SJSA1 (cell line): ENCODE results near the gene RASGRP2. TPM values are rescaled to one million over a fixed set of nuclear protein-coding genes. Genes with fewer than 3 reads are reported as not detected.

ENCODE experiments used
- DNase-seq, 2 experiments: peaks; one replicate each; pipeline ENCODE4 v3.0.0-alpha.2; 2015 to 2020; ENCODE audit warnings: low spot score in 2 of 2, low read depth in 1 of 2
- H3K27ac ChIP-seq: fragments of 250-450 bp; sonication (Bioruptor Pico); 2 replicates; pipeline ENCODE4 v1.5.1; 2020; ENCODE audit warnings: mild to moderate bottlenecking, moderate library complexity
- H3K27me3 ChIP-seq: fragments of 250-450 bp; sonication (Bioruptor Pico); replicated peaks from 2 replicates; pipeline ENCODE4 v1.5.1; 2020; ENCODE audit warnings: mild to moderate bottlenecking, moderate library complexity
- H3K36me3 ChIP-seq: fragments of 250-450 bp; sonication (Bioruptor Pico); 2 replicates; pipeline ENCODE4 v1.5.1; 2020; ENCODE audit warnings: mild to moderate bottlenecking
- H3K4me1 ChIP-seq: fragments of 250-450 bp; sonication (Bioruptor Pico); replicated peaks from 2 replicates; pipeline ENCODE4 v1.6.1; 2021; ENCODE audit warnings: mild to moderate bottlenecking
- H3K4me3 ChIP-seq: fragments of 250-450 bp; sonication (Bioruptor Pico); 2 replicates; pipeline ENCODE4 v1.5.1; 2020; ENCODE audit warnings: mild to moderate bottlenecking
- H3K9me3 ChIP-seq: fragments of 250-450 bp; sonication (Bioruptor Pico); replicated peaks from 2 replicates; pipeline ENCODE4 v1.5.1; 2020; ENCODE audit warnings: mild to moderate bottlenecking
- total RNA-seq: library from RNA; depleted of rRNA; stranded (reverse); fragments of >200 nt; shearing (Covaris generic); gene quantifications from 2 replicates; pipeline ENCODE4 v1.2.3, GENCODE V29; 2014

The RASGRP2 gene
- total RNA-seq, 1 experiment from 2014 or later: 0.08 TPM

DNA sequence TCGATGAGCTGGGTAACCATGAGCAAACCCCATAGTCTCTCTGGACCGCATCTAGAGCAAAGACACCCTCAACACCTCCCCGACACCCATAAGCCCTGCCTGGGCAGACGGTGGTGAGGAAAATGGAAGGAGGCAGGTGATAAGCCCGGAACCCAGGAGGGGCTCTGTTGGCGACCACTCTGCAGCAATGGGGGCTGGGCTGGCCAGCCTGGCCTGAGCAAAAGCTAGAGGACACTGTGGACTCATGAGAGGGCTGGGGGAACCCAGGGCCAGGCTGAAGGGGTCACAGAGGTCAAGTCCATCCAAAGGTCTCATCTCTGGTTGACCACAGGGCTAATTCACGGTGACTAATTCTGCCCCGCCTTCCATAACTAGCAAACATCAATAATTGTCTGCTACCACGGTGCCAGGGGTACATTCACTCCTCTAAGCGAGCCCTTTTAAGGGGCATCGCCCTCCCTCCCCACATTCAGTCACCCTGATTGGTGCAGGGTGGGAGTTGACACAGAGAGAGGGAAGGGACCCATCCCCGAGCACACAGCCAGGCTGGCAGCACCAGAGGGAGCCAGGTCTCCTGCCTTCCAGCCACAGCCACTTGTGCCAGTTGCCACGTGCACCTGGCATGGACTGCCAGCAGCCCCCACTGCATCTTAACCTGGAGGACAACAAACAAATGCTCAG, 11.9 kb upstream of the RASGRP2 start:
- no peaks in the 10 kb centered on the region for H3K9me3 ChIP-seq
- no peak for DNase-seq
- no peaks in the 10 kb centered on the region for H3K27me3 ChIP-seq
- H3K4me1 ChIP-seq: 0 out of 2 replicates have a peak, but pooled peaks cover 9% of the 10 kb centered on the region
- H3K27ac ChIP-seq: no peak overlapping the region
- H3K36me3 ChIP-seq: peaks cover 13% of the 10 kb centered on the region
- no peak overlapping the region for H3K4me3 ChIP-seq

DNA sequence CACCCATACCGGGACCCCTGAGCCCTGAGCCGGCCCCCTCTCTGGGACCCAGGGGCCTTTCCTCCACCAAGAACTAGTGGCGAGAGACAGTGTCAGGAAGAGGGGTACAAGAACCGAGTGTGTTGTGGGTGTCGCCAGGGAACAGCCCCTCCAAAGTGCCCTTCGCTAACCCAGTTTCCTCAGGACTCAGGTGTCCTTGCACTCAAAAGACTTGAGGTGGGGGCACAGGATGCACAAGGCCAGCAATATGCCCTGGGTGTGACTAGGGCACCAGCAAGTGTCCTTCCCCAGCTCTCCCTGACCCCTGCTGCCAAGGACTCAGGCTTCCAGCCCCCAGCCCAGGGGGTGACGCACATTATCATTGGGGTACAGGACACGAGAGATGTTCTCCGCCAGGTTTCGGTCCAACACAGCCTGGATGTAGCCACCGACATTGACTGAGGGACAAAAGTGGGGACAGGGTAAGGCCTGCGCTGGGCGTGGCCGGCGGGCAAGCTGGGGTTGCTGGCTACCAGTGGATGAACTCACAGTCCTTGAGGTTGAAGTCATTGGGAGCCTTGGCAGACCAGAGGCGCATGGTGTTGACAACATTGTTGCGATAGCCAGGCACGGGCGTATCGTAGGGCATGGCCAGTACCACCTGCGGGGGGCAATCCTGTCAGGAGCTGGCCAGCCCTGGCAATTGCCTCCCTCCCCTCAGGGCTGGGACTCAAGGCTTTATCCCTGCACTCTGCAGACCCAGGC, 11.1 kb upstream of the RASGRP2 start:
- Histone ChIP-seq H3K27ac (no peak overlapping the region), H3K4me3 (no peak overlapping the region), H3K27me3 (no peaks in the 10 kb centered on the region), H3K36me3 (peaks cover 6% of the 10 kb centered on the region), H3K9me3 (no peaks in the 10 kb centered on the region), H3K4me1 (0 out of 2 replicates have a peak, but pooled peaks cover 9% of the 10 kb centered on the region)
- DNase-seq: no peak

- no peak overlapping the region for H3K4me3 ChIP-seq
- H3K36me3 ChIP-seq: peaks cover 3% of the 10 kb centered on the region; the same call in 1 of the 2 replicates
- no peaks in the 10 kb centered on the region for H3K27me3 ChIP-seq
- no peaks in the 10 kb centered on the region for H3K9me3 ChIP-seq
- DNase-seq: no peak
- no peak overlapping the region for H3K27ac ChIP-seq
- H3K4me1 ChIP-seq: 0 out of 2 replicates have a peak, but pooled peaks cover 9% of the 10 kb centered on the region
Observed at GRCh38 chr11:64754124-64754918, 10.4 kb upstream of the RASGRP2 start.

DNA sequence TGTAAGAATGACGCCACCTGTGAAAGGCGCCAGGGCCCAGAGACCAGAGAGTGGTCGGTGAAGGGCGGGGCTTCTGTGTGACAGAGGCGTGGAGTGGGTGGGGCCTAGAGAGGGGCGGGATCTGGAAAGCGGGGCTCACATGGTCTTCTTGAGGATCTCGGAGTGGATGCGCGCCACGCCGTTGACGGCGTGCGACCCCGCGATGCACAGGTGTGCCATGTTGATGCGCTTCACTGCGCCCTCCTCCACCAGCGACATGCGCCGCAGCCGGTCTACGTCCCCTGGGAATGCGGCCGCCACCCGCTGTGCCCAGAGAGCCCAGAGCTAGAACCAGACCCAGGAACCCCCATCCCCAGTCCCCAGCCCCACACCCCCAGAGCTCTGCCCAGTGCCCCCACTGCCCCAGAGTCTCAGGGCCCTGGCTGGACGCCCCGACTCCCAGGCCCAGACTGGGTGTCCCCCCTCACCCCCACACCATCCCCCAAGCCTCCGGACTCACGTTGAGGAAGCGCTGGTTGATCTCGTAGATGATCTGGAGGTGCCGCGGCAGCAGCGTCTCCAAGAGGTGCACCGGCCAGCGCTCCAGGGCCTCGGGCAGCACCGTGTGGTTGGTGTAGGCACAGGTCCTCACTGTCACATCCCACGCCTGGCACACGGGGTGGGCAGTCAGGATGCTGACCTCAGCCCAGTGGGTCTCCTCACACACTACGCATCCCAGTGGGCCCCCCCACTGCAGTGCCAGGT, 9.6 kb upstream of the RASGRP2 start:
- no peak for DNase-seq
- Histone ChIP-seq H3K9me3 (no peaks in the 10 kb centered on the region), H3K4me1 (0 out of 2 replicates have a peak, but pooled peaks cover 9% of the 10 kb centered on the region), H3K27me3 (no peaks in the 10 kb centered on the region), H3K4me3 (no peak overlapping the region), H3K27ac (no peak overlapping the region), H3K36me3 (peaks cover 3% of the 10 kb centered on the region; the same call in 1 of the 2 replicates)

GRCh38 chr11:64753019-64753379, 9.1 kb upstream of the RASGRP2 start:
- Histone ChIP-seq H3K9me3 (no peaks in the 10 kb centered on the region), H3K4me1 (0 out of 2 replicates have a peak, but pooled peaks cover 9% of the 10 kb centered on the region), H3K27me3 (no peaks in the 10 kb centered on the region), H3K4me3 (no peak overlapping the region), H3K36me3 (peaks cover 3% of the 10 kb centered on the region; the same call in 1 of the 2 replicates), H3K27ac (no peak overlapping the region)
- DNase-seq: no peak

GRCh38 chr11:64752175-64752970, 8.4 kb upstream of the RASGRP2 start:
- no peak overlapping the region for H3K27ac ChIP-seq
- 0 out of 2 replicates have a peak, but pooled peaks cover 9% of the 10 kb centered on the region for H3K4me1 ChIP-seq
- peaks cover 3% of the 10 kb centered on the region; the same call in 1 of the 2 replicates for H3K36me3 ChIP-seq
- DNase-seq: no peak
- no peaks in the 10 kb centered on the region for H3K9me3 ChIP-seq
- H3K27me3 ChIP-seq: no peaks in the 10 kb centered on the region
- H3K4me3 ChIP-seq: no peak overlapping the region

DNA sequence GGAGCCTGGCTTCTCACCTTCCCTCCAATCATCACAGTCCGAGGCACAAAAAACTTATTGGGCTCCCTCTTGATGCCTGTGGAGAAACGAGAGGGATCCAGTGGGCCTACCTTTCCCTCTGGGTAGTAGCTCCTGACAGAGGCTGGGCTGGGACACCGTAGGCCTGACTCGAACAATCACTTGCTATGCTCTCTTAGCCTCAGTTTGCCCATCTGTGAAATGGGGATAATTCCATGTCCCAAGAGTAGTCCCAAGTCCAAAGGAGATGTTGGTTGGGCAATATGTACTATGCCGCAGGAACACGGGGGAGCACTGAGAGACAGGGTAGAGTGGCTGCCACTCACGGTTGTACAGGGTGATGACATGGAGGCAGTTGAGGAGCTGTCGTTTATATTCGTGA, 7.6 kb upstream of the RASGRP2 start:
- Histone ChIP-seq H3K4me3 (no peak overlapping the region), H3K4me1 (0 out of 2 replicates have a peak, but pooled peaks cover 9% of the 10 kb centered on the region), H3K27me3 (peaks cover 1% of the 10 kb centered on the region; the same call in 1 of the 2 replicates), H3K36me3 (0 out of 2 replicates have a peak, but pooled peaks cover 3% of the 10 kb centered on the region), H3K9me3 (no peaks in the 10 kb centered on the region), H3K27ac (no peak overlapping the region)
- no peak for DNase-seq

GRCh38 chr11:64751136-64751535, 7.2 kb upstream of the RASGRP2 start:
- Histone ChIP-seq H3K9me3 (no peaks in the 10 kb centered on the region), H3K36me3 (0 out of 2 replicates have a peak, but pooled peaks cover 3% of the 10 kb centered on the region), H3K4me3 (no peak overlapping the region), H3K27ac (no peak overlapping the region), H3K4me1 (0 out of 2 replicates have a peak, but pooled peaks cover 5% of the 10 kb centered on the region), H3K27me3 (peaks cover 6% of the 10 kb centered on the region)
- no peak for DNase-seq

- H3K9me3 ChIP-seq: no peaks in the 10 kb centered on the region
- peaks cover 12% of the 10 kb centered on the region for H3K27me3 ChIP-seq
- peaks cover 4% of the 10 kb centered on the region for H3K4me1 ChIP-seq
- DNase-seq: no peak
- H3K36me3 ChIP-seq: 0 out of 2 replicates have a peak, but pooled peaks cover 3% of the 10 kb centered on the region
- no peak overlapping the region for H3K4me3 ChIP-seq
- no peak overlapping the region for H3K27ac ChIP-seq
Observed at GRCh38 chr11:64750361-64751054, 6.6 kb upstream of the RASGRP2 start.

GRCh38 chr11:64747961-64748665, 4.2 kb upstream of the RASGRP2 start:
- H3K27ac ChIP-seq: no peak overlapping the region
- DNase-seq: no peak
- H3K9me3 ChIP-seq: peaks cover 5% of the 10 kb centered on the region; the same call in 1 of the 2 replicates
- peaks cover 33% of the 10 kb centered on the region for H3K27me3 ChIP-seq
- H3K4me1 ChIP-seq: peaks cover 25% of the 10 kb centered on the region
- 0 out of 2 replicates have a peak, but pooled peaks cover 3% of the 10 kb centered on the region for H3K36me3 ChIP-seq
- H3K4me3 ChIP-seq: no peak overlapping the region

DNA sequence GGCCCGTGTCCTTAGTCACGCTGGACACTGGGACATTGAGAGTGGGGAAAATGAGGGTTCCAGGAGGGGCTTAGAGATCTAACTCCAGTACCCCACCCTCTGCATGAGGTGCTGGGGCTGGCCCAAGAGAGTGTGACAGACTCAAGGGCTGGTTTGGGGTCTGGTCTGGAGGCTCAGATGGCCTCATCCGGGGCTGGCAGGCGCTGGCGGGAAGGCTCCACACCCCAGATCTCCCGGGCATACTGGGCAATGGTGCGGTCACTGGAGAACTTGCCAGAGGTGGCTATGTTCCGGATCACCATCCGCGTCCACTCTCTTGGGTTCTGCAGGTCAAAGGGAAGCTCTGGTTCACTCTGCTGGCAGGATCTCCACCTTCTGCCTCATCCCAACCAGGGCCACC, 2.5 kb upstream of the RASGRP2 start:
- H3K4me1 ChIP-seq: peaks cover 32% of the 10 kb centered on the region

More for the DNA sequence above, 2.5 kb upstream of the RASGRP2 start:
- peaks cover 46% of the 10 kb centered on the region for H3K27me3 ChIP-seq
- peaks cover 5% of the 10 kb centered on the region; the same call in 1 of the 2 replicates for H3K9me3 ChIP-seq
- DNase-seq: no peak
- no peak overlapping the region for H3K4me3 ChIP-seq
- no peak overlapping the region for H3K27ac ChIP-seq
- 0 out of 2 replicates have a peak, but pooled peaks cover 1% of the 10 kb centered on the region for H3K36me3 ChIP-seq
